ENCODE measurements around the gene IFI16. TPM values are rescaled to one million over a fixed set of nuclear protein-coding genes. Genes with fewer than 3 reads are reported as not detected.
"Not testable (repeated sequence)": the region's sequence is repeated elsewhere in the genome, so short reads cannot be mapped to it uniquely, and the experiment has no call there.

Gene IFI16
- total and polyA plus RNA-seq, 2 donors (not counting 3 experiments of a cell fraction or from before 2014, with no cell fraction given) = 52.8 to 183 TPM

GRCh38 chr1:159025043-159025442, 15.3 kb downstream of the IFI16 start:
- Histone ChIP-seq H2AFZ (ENCODE audit: low read depth, low read length) (no peak overlapping the region), H3K4me2 (ENCODE audit: insufficient read depth, low read length) (no peak overlapping the region), H3K27me3 (ENCODE audit: control insufficient read depth in 2 of 2, insufficient read depth in 2 of 2, low read length in 2 of 2) (no peaks in the 10 kb centered on the region), H3K9me3 (replicated peaks; ENCODE audit: control insufficient read depth, insufficient read depth, low read length) (no peaks in the 10 kb centered on the region), H4K20me1 (replicated peaks; ENCODE audit: control insufficient read depth, extremely low read depth, insufficient read depth, low read length) (no peaks in the 10 kb centered on the region), H3K36me3 (ENCODE audit: control insufficient read depth in 2 of 2, extremely low read depth in 1 of 2, insufficient read depth in 2 of 2, low read length in 2 of 2) (peaks cover 6 to 7% of the 10 kb centered on the region in 2 experiments), H3K4me3 (replicated peaks in 1 of 3; ENCODE audit: insufficient read depth in 1 of 3, low read depth in 1 of 3, low read length in 3 of 3) (no peak overlapping the region), H3K9me1 (replicated peaks; ENCODE audit: control insufficient read depth, extremely low read depth, insufficient read depth, low read length) (no peaks in the 10 kb centered on the region), H3K9ac (replicated peaks; ENCODE audit: extremely low read depth, insufficient read depth, low read length) (no peak overlapping the region), H3K4me1 (ENCODE audit: control insufficient read depth, extremely low read depth, insufficient read depth, low read length) (peaks cover 8% of the 10 kb centered on the region), H3K79me2 (ENCODE audit: control insufficient read depth, insufficient read depth, low read length) (peaks cover 70% of the 10 kb centered on the region), H3K27ac (ENCODE audit: insufficient read depth, low read depth, low read length) (no peak overlapping the region)
- dilution Hi-C loops (cut with MboI; ENCODE audit: extremely low pct_ligation_motif_present, low sequenced_read_pairs) = no loop called here
- ChIA-PET POLR2A (no interaction called here), CTCF (no interaction called here)
- DNase-seq (ENCODE audit: low read depth, low spot score) (no peak), FAIRE-seq (no peak)
- TF ChIP-seq EZH2 (IDR thresholded peaks at IDR 0.05; ENCODE audit: borderline replicate concordance, low read depth, low read length, severe bottlenecking) = no peak
- TF ChIP-seq MAX (IDR thresholded peaks at IDR 0.05; ENCODE audit: insufficient read depth, insufficient read length) = no peak
- TF ChIP-seq POLR2A (IDR thresholded peaks at IDR 0.05; ENCODE audit: low read depth, low read length) = no peak
- no peak for TF ChIP-seq CTCF (IDR thresholded peaks at IDR 0.05; ENCODE audit: extremely low read depth in 1 of 2, insufficient read depth in 1 of 2, low read depth in 1 of 2, low read length in 2 of 2)
- no peak for TF ChIP-seq GATA2 (IDR thresholded peaks at IDR 0.05; ENCODE audit: insufficient read depth, insufficient read length, low read depth, low read length)
- TF ChIP-seq JUN (IDR thresholded peaks at IDR 0.05; ENCODE audit: borderline replicate concordance, insufficient read depth, insufficient read length, low read depth) = no peak
- TF ChIP-seq POLR2AphosphoS5 (IDR thresholded peaks at IDR 0.05; ENCODE audit: insufficient read depth, low read depth, low read length) = no peak
- no peak for TF ChIP-seq MYC (IDR thresholded peaks at IDR 0.05; ENCODE audit: low read depth, low read length)
- TF ChIP-seq FOS (IDR thresholded peaks at IDR 0.05; ENCODE audit: borderline replicate concordance, insufficient read depth, low read length) = no peak
- intact Hi-C loops (cut with micrococcal nuclease) = no loop called here
- no TSS peak for BruUV-seq (replicated peaks)

GRCh38 chr1:159026841-159027240, 17.1 kb downstream of the IFI16 start:
- POLR2A ChIA-PET; H3K9me1 ChIP-seq (replicated peaks; ENCODE audit: control insufficient read depth, extremely low read depth, insufficient read depth, low read length); FAIRE-seq; H3K4me2 ChIP-seq (ENCODE audit: insufficient read depth, low read length); H3K4me3 ChIP-seq (replicated peaks in 1 of 3; ENCODE audit: insufficient read depth in 1 of 3, low read depth in 1 of 3, low read length in 3 of 3); H3K4me1 ChIP-seq (ENCODE audit: control insufficient read depth, extremely low read depth, insufficient read depth, low read length); H3K9ac ChIP-seq (replicated peaks; ENCODE audit: extremely low read depth, insufficient read depth, low read length); H2AFZ ChIP-seq (ENCODE audit: low read depth, low read length); intact Hi-C loops (cut with micrococcal nuclease); H3K27ac ChIP-seq (ENCODE audit: insufficient read depth, low read depth, low read length); H3K27me3 ChIP-seq (ENCODE audit: control insufficient read depth in 2 of 2, insufficient read depth in 2 of 2, low read length in 2 of 2); BruUV-seq (replicated peaks); dilution Hi-C loops (cut with MboI; ENCODE audit: extremely low pct_ligation_motif_present, low sequenced_read_pairs); H3K9me3 ChIP-seq (replicated peaks; ENCODE audit: control insufficient read depth, insufficient read depth, low read length); H4K20me1 ChIP-seq (replicated peaks; ENCODE audit: control insufficient read depth, extremely low read depth, insufficient read depth, low read length): not testable (repeated sequence)
- peak; percentile 40 for DNase-seq (ENCODE audit: low read depth, low spot score)
- H3K79me2 ChIP-seq (ENCODE audit: control insufficient read depth, insufficient read depth, low read length) = peaks cover 79% of the 10 kb centered on the region
- CTCF ChIA-PET = interaction anchor here (0.9 to 1.3 kb wide), 2 partner anchors 11 to 14 kb away, joined by 3 to 5 read pairs; no protein-coding TSS in a partner anchor
- H3K36me3 ChIP-seq (ENCODE audit: control insufficient read depth in 2 of 2, extremely low read depth in 1 of 2, insufficient read depth in 2 of 2, low read length in 2 of 2) = peaks cover 9 to 10% of the 10 kb centered on the region in 2 experiments

Measured in endothelial cell of umbilical vein (primary cell).